ENCODE measurements around the gene ELL. TPM values are rescaled to one million over a fixed set of nuclear protein-coding genes. Genes with fewer than 3 reads are reported as not detected.

Gene ELL
- total and polyA plus RNA-seq, 9 of the 15 experiments (the other 6 are each of a cell fraction or from before 2014, with no cell fraction given), result 0.24 to 22.5 (median 4.1) TPM

DNA sequence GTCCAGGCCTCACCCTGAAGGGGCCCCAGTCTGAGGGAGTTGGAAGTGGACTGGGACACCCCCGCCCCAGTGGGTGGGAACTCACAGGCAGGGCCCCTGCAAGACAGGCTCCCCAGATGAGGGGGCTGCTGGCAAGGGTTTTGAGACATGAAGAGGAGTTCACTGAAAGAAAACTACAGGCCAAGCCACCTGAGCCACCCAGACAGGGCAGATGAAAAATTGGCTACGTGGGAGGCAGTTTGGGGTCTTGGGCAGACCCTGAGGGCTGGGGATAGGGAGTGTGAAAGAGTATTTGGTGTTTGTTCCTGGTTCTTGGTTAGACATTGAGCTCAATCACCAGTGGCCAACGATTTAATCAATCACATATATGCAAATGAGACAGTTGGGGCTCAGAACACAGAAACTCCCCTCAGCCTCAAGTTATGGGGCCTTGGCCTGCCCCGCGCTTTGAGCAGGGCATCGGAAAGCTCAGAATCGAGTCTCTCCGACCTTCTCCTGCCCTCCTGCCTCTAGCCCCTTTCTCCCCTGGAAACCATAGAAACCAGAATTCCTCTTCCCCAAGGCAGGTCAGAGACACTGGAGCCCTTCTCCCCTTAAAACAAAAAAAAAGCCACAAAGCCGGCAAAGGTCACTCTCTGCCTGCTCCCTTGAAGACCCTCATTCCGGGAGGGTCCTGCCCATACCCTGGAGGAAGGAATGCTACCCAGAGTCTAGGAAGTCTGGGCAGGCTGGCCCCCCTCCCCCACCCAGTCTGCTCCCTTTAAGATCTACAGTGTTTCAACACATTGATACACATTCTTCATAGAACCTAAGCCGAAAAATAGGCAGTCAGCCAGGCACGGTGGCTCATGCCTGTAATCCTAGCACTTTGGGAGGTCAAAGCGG, 82.6 kb downstream of the ELL start (continued):
- no peak for TF ChIP-seq KAT2B (IDR thresholded peaks at IDR 0.05; ENCODE audit: low read depth, low read length)
- no peak for TF ChIP-seq STAG1 (CRISPR knock-in tag; IDR thresholded peaks at IDR 0.05; ENCODE audit: borderline replicate concordance)
- TF ChIP-seq, protein P1, sequence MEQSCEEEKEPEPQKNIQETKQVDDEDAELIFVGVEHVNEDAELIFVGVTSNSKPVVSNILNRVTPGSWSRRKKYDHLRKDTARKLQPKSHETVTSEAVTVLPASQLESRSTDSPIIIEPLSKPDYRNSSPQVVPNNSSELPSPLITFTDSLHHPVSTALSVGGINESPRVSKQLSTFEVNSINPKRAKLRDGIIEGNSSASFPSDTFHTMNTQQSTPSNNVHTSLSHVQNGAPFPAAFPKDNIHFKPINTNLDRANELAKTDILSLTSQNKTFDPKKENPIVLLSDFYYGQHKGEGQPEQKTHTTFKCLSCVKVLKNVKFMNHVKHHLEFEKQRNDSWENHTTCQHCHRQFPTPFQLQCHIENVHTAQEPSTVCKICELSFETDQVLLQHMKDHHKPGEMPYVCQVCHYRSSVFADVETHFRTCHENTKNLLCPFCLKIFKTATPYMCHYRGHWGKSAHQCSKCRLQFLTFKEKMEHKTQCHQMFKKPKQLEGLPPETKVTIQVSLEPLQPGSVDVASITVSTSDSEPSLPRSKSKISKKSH (CRISPR knock-in tag; IDR thresholded peaks at IDR 0.05), result no peak
- TF ChIP-seq, protein P2, sequence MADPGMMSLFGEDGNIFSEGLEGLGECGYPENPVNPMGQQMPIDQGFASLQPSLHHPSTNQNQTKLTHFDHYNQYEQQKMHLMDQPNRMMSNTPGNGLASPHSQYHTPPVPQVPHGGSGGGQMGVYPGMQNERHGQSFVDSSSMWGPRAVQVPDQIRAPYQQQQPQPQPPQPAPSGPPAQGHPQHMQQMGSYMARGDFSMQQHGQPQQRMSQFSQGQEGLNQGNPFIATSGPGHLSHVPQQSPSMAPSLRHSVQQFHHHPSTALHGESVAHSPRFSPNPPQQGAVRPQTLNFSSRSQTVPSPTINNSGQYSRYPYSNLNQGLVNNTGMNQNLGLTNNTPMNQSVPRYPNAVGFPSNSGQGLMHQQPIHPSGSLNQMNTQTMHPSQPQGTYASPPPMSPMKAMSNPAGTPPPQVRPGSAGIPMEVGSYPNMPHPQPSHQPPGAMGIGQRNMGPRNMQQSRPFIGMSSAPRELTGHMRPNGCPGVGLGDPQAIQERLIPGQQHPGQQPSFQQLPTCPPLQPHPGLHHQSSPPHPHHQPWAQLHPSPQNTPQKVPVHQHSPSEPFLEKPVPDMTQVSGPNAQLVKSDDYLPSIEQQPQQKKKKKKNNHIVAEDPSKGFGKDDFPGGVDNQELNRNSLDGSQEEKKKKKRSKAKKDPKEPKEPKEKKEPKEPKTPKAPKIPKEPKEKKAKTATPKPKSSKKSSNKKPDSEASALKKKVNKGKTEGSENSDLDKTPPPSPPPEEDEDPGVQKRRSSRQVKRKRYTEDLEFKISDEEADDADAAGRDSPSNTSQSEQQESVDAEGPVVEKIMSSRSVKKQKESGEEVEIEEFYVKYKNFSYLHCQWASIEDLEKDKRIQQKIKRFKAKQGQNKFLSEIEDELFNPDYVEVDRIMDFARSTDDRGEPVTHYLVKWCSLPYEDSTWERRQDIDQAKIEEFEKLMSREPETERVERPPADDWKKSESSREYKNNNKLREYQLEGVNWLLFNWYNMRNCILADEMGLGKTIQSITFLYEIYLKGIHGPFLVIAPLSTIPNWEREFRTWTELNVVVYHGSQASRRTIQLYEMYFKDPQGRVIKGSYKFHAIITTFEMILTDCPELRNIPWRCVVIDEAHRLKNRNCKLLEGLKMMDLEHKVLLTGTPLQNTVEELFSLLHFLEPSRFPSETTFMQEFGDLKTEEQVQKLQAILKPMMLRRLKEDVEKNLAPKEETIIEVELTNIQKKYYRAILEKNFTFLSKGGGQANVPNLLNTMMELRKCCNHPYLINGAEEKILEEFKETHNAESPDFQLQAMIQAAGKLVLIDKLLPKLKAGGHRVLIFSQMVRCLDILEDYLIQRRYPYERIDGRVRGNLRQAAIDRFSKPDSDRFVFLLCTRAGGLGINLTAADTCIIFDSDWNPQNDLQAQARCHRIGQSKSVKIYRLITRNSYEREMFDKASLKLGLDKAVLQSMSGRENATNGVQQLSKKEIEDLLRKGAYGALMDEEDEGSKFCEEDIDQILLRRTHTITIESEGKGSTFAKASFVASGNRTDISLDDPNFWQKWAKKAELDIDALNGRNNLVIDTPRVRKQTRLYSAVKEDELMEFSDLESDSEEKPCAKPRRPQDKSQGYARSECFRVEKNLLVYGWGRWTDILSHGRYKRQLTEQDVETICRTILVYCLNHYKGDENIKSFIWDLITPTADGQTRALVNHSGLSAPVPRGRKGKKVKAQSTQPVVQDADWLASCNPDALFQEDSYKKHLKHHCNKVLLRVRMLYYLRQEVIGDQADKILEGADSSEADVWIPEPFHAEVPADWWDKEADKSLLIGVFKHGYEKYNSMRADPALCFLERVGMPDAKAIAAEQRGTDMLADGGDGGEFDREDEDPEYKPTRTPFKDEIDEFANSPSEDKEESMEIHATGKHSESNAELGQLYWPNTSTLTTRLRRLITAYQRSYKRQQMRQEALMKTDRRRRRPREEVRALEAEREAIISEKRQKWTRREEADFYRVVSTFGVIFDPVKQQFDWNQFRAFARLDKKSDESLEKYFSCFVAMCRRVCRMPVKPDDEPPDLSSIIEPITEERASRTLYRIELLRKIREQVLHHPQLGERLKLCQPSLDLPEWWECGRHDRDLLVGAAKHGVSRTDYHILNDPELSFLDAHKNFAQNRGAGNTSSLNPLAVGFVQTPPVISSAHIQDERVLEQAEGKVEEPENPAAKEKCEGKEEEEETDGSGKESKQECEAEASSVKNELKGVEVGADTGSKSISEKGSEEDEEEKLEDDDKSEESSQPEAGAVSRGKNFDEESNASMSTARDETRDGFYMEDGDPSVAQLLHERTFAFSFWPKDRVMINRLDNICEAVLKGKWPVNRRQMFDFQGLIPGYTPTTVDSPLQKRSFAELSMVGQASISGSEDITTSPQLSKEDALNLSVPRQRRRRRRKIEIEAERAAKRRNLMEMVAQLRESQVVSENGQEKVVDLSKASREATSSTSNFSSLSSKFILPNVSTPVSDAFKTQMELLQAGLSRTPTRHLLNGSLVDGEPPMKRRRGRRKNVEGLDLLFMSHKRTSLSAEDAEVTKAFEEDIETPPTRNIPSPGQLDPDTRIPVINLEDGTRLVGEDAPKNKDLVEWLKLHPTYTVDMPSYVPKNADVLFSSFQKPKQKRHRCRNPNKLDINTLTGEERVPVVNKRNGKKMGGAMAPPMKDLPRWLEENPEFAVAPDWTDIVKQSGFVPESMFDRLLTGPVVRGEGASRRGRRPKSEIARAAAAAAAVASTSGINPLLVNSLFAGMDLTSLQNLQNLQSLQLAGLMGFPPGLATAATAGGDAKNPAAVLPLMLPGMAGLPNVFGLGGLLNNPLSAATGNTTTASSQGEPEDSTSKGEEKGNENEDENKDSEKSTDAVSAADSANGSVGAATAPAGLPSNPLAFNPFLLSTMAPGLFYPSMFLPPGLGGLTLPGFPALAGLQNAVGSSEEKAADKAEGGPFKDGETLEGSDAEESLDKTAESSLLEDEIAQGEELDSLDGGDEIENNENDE (IDR thresholded peaks at IDR 0.05; ENCODE audit: low read depth, low read length), result no peak
- TF ChIP-seq SREBF2 (CRISPR knock-in tag; IDR thresholded peaks at IDR 0.05), result no peak
- TF ChIP-seq ZNF507 (tag; conservative IDR thresholded peaks at IDR 0.05), result no peak
- no peak; a peak in 1 of 4 replicates for TF ChIP-seq FOXK2 (conservative IDR thresholded peaks at IDR 0.05 in 1 of 2, IDR thresholded peaks at IDR 0.05 in 1 of 2; ENCODE audit: low read depth in 2 of 2)
- 0 out of 2 replicates have a peak, but pooled peaks have one; percentile 6 for TF ChIP-seq NCOA1 (IDR thresholded peaks at IDR 0.05; ENCODE audit: low read depth)
- TF ChIP-seq ELF4 (CRISPR knock-in tag; IDR thresholded peaks at IDR 0.05), result no peak
- no peak for TF ChIP-seq ZNF354B (CRISPR knock-in tag; IDR thresholded peaks at IDR 0.05)
- TF ChIP-seq, protein P3, sequence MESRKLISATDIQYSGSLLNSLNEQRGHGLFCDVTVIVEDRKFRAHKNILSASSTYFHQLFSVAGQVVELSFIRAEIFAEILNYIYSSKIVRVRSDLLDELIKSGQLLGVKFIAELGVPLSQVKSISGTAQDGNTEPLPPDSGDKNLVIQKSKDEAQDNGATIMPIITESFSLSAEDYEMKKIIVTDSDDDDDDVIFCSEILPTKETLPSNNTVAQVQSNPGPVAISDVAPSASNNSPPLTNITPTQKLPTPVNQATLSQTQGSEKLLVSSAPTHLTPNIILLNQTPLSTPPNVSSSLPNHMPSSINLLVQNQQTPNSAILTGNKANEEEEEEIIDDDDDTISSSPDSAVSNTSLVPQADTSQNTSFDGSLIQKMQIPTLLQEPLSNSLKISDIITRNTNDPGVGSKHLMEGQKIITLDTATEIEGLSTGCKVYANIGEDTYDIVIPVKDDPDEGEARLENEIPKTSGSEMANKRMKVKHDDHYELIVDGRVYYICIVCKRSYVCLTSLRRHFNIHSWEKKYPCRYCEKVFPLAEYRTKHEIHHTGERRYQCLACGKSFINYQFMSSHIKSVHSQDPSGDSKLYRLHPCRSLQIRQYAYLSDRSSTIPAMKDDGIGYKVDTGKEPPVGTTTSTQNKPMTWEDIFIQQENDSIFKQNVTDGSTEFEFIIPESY (CRISPR knock-in tag; IDR thresholded peaks at IDR 0.05), result no peak
- TF ChIP-seq CHCHD3 (CRISPR knock-in tag; IDR thresholded peaks at IDR 0.05), result no peak
- TF ChIP-seq CBFA2T2 (conservative IDR thresholded peaks at IDR 0.05), result no peak
